ENCODE data around the gene OLFM2. TPM values are rescaled to one million over a fixed set of nuclear protein-coding genes. Genes with fewer than 3 reads are reported as not detected.
"Not testable (repeated sequence)": the region's sequence is repeated elsewhere in the genome, so short reads cannot be mapped to it uniquely, and the experiment has no call there.

Gene OLFM2
- total and polyA plus RNA-seq, 2 experiments from 2014 or later = 58.1 to 117 TPM

GRCh38 chr19:9947441-9947840 lies 11.1 kb upstream of the OLFM2 start:
- H4K20me1 ChIP-seq (replicated peaks; ENCODE audit: insufficient read depth) = no peaks in the 10 kb centered on the region
- H3K27me3 ChIP-seq (ENCODE audit: insufficient read depth) = no peaks in the 10 kb centered on the region
- H3K79me2 ChIP-seq (replicated peaks; ENCODE audit: insufficient read depth) = no peaks in the 10 kb centered on the region
- no peak overlapping the region for H2AFZ ChIP-seq
- no peaks in the 10 kb centered on the region for H3F3A ChIP-seq (replicated peaks; ENCODE audit: low read depth)
- no peak for DNase-seq (ENCODE audit: low spot score)
- H3K36me3 ChIP-seq (ENCODE audit: insufficient read depth) = no peaks in the 10 kb centered on the region
- Mint-ChIP-seq H3K27ac (no peak overlapping the region), H3K4me3 (no peak overlapping the region), H3K9me3 (peaks cover 2% of the 10 kb centered on the region; the same call in 2 of the 3 replicates), H3K4me1 (peaks cover 18% of the 10 kb centered on the region), H3K36me3 (ENCODE audit: low read depth) (no peaks in the 10 kb centered on the region), H3K27me3 (ENCODE audit: insufficient read depth, low read depth, poor library complexity) (peaks cover 6% of the 10 kb centered on the region)
- H3K27ac ChIP-seq (ENCODE audit: low read depth) = no peak overlapping the region
- H3K4me1 ChIP-seq (ENCODE audit: insufficient read depth) = peaks cover 14% of the 10 kb centered on the region
- H3K9me2 ChIP-seq (ENCODE audit: insufficient read depth) = no peaks in the 10 kb centered on the region
- no peak overlapping the region for H3K4me3 ChIP-seq
- no peak for TF ChIP-seq CREB1 (CRISPR knock-in tag; IDR thresholded peaks at IDR 0.05; ENCODE audit: low read depth)
- TF ChIP-seq ZNF114 (CRISPR knock-in tag; IDR thresholded peaks at IDR 0.05) = no peak
- TF ChIP-seq STAT1 (IDR thresholded peaks at IDR 0.05; ENCODE audit: unreplicated experiment) = no peak
- TF ChIP-seq ZNF331 (CRISPR knock-in tag; IDR thresholded peaks at IDR 0.05; ENCODE audit: low read depth) = no peak
- TF ChIP-seq REST (IDR thresholded peaks at IDR 0.05; ENCODE audit: unreplicated experiment) = no peak
- no peak for TF ChIP-seq JUNB (IDR thresholded peaks at IDR 0.05; ENCODE audit: unreplicated experiment)
- TF ChIP-seq CTCF (conservative IDR thresholded peaks at IDR 0.05; ENCODE audit: low read depth in 2 of 2) = no peak
- no peak for TF ChIP-seq NANOG (IDR thresholded peaks at IDR 0.05; ENCODE audit: borderline replicate concordance)
- TF ChIP-seq EZH2 (IDR thresholded peaks at IDR 0.05; ENCODE audit: low read depth, unreplicated experiment) = no peak
- no peak for TF ChIP-seq EZH2phosphoT487 (IDR thresholded peaks at IDR 0.05; ENCODE audit: unreplicated experiment)
- no peak for TF ChIP-seq ETS1 (IDR thresholded peaks at IDR 0.05)
- no peak overlapping the region for H3K4me2 ChIP-seq
- no peak for ATAC-seq

- ATAC-seq; H3K27me3 ChIP-seq (ENCODE audit: insufficient read depth); H3K36me3 Mint-ChIP-seq (ENCODE audit: low read depth); H3K27me3 Mint-ChIP-seq (ENCODE audit: insufficient read depth, low read depth, poor library complexity); H3K36me3 ChIP-seq (ENCODE audit: insufficient read depth); H4K20me1 ChIP-seq (replicated peaks; ENCODE audit: insufficient read depth); H2AFZ ChIP-seq; H3F3A ChIP-seq (replicated peaks; ENCODE audit: low read depth); H3K4me3 Mint-ChIP-seq; DNase-seq (ENCODE audit: low spot score); H3K4me2 ChIP-seq; H3K27ac Mint-ChIP-seq; H3K79me2 ChIP-seq (replicated peaks; ENCODE audit: insufficient read depth); H3K27ac ChIP-seq (ENCODE audit: low read depth); H3K9me2 ChIP-seq (ENCODE audit: insufficient read depth); H3K9me3 Mint-ChIP-seq; H3K4me1 ChIP-seq (ENCODE audit: insufficient read depth); H3K4me3 ChIP-seq: not testable (repeated sequence)
- H3K4me1 Mint-ChIP-seq = peaks cover 13% of the 10 kb centered on the region
These were observed 10.3 kb upstream of the OLFM2 start for GRCh38 chr19:9946528-9947125.
